Measurements from ENCODE around the gene SPG11. TPM values are rescaled to one million over a fixed set of nuclear protein-coding genes. Genes with fewer than 3 reads are reported as not detected.
"Not testable (repeated sequence)": the region's sequence is repeated elsewhere in the genome, so short reads cannot be mapped to it uniquely, and the experiment has no call there.

Gene SPG11
- polyA plus RNA-seq, 2 donors = 23.5 to 29.4 TPM

DNA sequence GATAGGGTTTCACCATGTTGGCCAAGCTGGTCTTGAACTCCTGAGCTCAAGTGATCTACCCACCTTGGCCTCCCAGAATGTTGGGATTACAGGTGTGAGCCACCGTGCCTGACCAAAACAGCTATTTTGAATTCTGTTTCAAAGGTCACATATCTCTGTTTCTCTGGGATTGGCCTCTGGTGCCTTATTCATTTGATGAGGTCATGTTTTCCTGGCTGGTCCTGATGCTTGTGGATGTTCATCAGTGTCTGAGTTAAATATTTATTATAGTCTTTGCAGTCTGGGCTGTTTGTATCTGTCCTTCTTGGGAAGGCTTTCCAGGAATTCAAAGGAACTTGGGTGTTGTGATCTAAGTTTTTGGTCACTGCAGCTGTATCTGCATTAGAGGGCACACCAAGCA is 42.5 kb upstream of the SPG11 start:
- Histone ChIP-seq H3K27me3 (ENCODE audit: control insufficient read depth in 1 of 2, insufficient read depth in 2 of 2, low read length in 2 of 2) (no peaks in the 10 kb centered on the region), H3K4me1 (ENCODE audit: control insufficient read depth in 2 of 2, insufficient read depth in 2 of 2, low read length in 1 of 2) (peaks cover 0 to 5% of the 10 kb centered on the region in 2 donors), H3K4me3 (ENCODE audit: low read depth in 1 of 2, low read length in 2 of 2) (no peak overlapping the region), H3K9me3 (ENCODE audit: control insufficient read depth in 2 of 2, insufficient read depth in 1 of 2, low read depth in 1 of 2, low read length in 1 of 2) (no peaks in the 10 kb centered on the region), H3K27ac (ENCODE audit: low read depth in 2 of 2, low read length in 1 of 2) (no peak overlapping the region), H3K36me3 (ENCODE audit: control insufficient read depth in 2 of 2, insufficient read depth in 2 of 2, low read length in 1 of 2) (no peaks in the 10 kb centered on the region)
- 71 to 86% methylated on average over 1 of the region's 1 CpG for WGBS, 2 donors

GRCh38 chr15:44700676-44701075 is 37.2 kb upstream of the SPG11 start:
- not testable (repeated sequence) for H3K4me3 ChIP-seq (ENCODE audit: low read depth in 1 of 2, low read length in 2 of 2); H3K9me3 ChIP-seq (ENCODE audit: control insufficient read depth in 2 of 2, insufficient read depth in 1 of 2, low read depth in 1 of 2, low read length in 1 of 2); H3K27me3 ChIP-seq (ENCODE audit: control insufficient read depth in 1 of 2, insufficient read depth in 2 of 2, low read length in 2 of 2); H3K27ac ChIP-seq (ENCODE audit: low read depth in 2 of 2, low read length in 1 of 2); H3K4me1 ChIP-seq (ENCODE audit: control insufficient read depth in 2 of 2, insufficient read depth in 2 of 2, low read length in 1 of 2); H3K36me3 ChIP-seq (ENCODE audit: control insufficient read depth in 2 of 2, insufficient read depth in 2 of 2, low read length in 1 of 2)

DNA sequence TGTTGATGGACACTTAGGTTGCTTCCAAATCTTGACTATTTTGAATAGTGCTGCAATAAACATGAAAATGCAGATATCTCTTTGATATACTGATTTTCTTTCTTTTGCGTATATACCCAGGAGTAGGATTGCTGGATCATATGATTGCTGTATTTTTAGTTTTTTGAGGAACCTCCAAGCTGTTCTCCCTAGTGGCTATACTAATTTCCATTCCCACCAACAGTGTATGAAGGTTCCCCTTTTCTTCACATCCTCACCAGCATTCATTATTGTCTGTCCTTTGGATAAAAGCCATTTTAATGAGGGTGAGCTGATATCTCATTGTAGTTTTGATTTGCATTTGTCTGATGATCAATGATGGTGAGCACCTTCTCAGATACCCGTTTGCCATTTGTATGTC is 35.2 kb upstream of the SPG11 start:
- Histone ChIP-seq H3K4me1 (ENCODE audit: control insufficient read depth in 2 of 2, insufficient read depth in 2 of 2, low read length in 1 of 2) (no peaks in the 10 kb centered on the region), H3K4me3 (ENCODE audit: low read depth in 1 of 2, low read length in 2 of 2) (no peak overlapping the region), H3K27me3 (ENCODE audit: control insufficient read depth in 1 of 2, insufficient read depth in 2 of 2, low read length in 2 of 2) (no peaks in the 10 kb centered on the region), H3K27ac (ENCODE audit: low read depth in 2 of 2, low read length in 1 of 2) (no peak overlapping the region), H3K9me3 (ENCODE audit: control insufficient read depth in 2 of 2, insufficient read depth in 1 of 2, low read depth in 1 of 2, low read length in 1 of 2) (no peaks in the 10 kb centered on the region), H3K36me3 (ENCODE audit: control insufficient read depth in 2 of 2, insufficient read depth in 2 of 2, low read length in 1 of 2) (no peaks in the 10 kb centered on the region)
- 84 to 88% methylated on average over 2 of the region's 2 CpGs for WGBS, 2 donors

DNA sequence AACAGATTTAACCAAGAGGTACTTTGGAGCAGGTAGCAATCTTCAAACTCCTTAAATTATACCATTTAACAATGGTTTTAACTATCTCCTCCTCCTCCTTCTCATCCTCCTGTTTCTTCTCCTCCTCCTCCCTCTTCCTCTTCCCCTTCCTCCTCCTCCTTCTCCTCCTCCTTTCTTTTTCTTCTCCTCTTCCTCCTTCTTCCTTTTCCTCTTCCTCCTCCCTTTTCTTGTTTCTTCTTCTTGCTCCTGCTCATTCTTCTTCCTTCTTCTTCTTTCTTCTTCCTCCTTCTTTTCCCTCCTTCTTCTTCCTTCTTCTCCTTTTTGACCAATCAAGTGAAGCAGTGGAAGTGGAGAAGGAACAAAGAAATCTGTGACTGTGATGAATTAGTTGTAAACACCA is 33.6 kb upstream of the SPG11 start:
- no peak overlapping the region for H3K27ac ChIP-seq (ENCODE audit: low read depth in 2 of 2, low read length in 1 of 2)
- no peak overlapping the region for H3K4me3 ChIP-seq (ENCODE audit: low read depth in 1 of 2, low read length in 2 of 2)
- H3K36me3 ChIP-seq (ENCODE audit: control insufficient read depth in 2 of 2, insufficient read depth in 2 of 2, low read length in 1 of 2) = no peaks in the 10 kb centered on the region
- H3K9me3 ChIP-seq (ENCODE audit: control insufficient read depth in 2 of 2, insufficient read depth in 1 of 2, low read depth in 1 of 2, low read length in 1 of 2) = no peaks in the 10 kb centered on the region
- no peaks in the 10 kb centered on the region for H3K27me3 ChIP-seq (ENCODE audit: control insufficient read depth in 1 of 2, insufficient read depth in 2 of 2, low read length in 2 of 2)
- H3K4me1 ChIP-seq (ENCODE audit: control insufficient read depth in 2 of 2, insufficient read depth in 2 of 2, low read length in 1 of 2) = no peaks in the 10 kb centered on the region

GRCh38 chr15:44695294-44695693 is 31.8 kb upstream of the SPG11 start:
- no peak overlapping the region for H3K27ac ChIP-seq (ENCODE audit: low read depth in 2 of 2, low read length in 1 of 2)
- H3K9me3 ChIP-seq (ENCODE audit: control insufficient read depth in 2 of 2, insufficient read depth in 1 of 2, low read depth in 1 of 2, low read length in 1 of 2) = no peaks in the 10 kb centered on the region
- H3K27me3 ChIP-seq (ENCODE audit: control insufficient read depth in 1 of 2, insufficient read depth in 2 of 2, low read length in 2 of 2) = no peaks in the 10 kb centered on the region
- H3K4me3 ChIP-seq (ENCODE audit: low read depth in 1 of 2, low read length in 2 of 2) = no peak overlapping the region
- H3K36me3 ChIP-seq (ENCODE audit: control insufficient read depth in 2 of 2, insufficient read depth in 2 of 2, low read length in 1 of 2) = no peaks in the 10 kb centered on the region
- WGBS, 2 donors = 68 to 73% methylated on average over 3 of the region's 3 CpGs
- no peaks in the 10 kb centered on the region for H3K4me1 ChIP-seq (ENCODE audit: control insufficient read depth in 2 of 2, insufficient read depth in 2 of 2, low read length in 1 of 2)

- H3K27ac ChIP-seq (ENCODE audit: low read depth in 2 of 2, low read length in 1 of 2) = no peak overlapping the region
- H3K36me3 ChIP-seq (ENCODE audit: control insufficient read depth in 2 of 2, insufficient read depth in 2 of 2, low read length in 1 of 2) = no peaks in the 10 kb centered on the region
- no peaks in the 10 kb centered on the region for H3K27me3 ChIP-seq (ENCODE audit: control insufficient read depth in 1 of 2, insufficient read depth in 2 of 2, low read length in 2 of 2)
- no peaks in the 10 kb centered on the region for H3K9me3 ChIP-seq (ENCODE audit: control insufficient read depth in 2 of 2, insufficient read depth in 1 of 2, low read depth in 1 of 2, low read length in 1 of 2)
- H3K4me1 ChIP-seq (ENCODE audit: control insufficient read depth in 2 of 2, insufficient read depth in 2 of 2, low read length in 1 of 2) = no peaks in the 10 kb centered on the region
- WGBS, 2 donors = 89 to 90% methylated on average over 4 of the region's 4 CpGs
- H3K4me3 ChIP-seq (ENCODE audit: low read depth in 1 of 2, low read length in 2 of 2) = no peak overlapping the region
Observed at GRCh38 chr15:44694416-44694815, 31.0 kb upstream of the SPG11 start.

DNA sequence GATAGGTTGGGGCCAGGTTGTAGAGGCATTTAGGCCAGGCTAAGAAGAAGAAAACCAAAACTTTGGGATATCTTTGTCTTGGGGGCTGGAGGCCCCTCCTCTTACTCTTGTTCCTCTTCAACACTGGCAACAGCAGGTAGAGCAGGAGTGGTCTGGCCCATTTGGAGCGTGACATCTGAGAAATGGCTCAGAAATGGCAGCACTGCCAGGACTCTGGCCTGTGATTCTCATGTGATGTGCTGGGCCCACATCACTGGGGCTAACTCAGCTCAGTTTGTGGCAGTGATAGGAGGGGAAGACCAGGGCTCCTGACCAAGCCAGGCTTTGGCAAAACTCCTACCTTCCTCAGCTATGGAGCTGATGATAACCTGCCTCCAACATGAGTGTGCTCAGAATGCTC is 29.2 kb upstream of the SPG11 start:
- H3K36me3 ChIP-seq (ENCODE audit: control insufficient read depth in 2 of 2, insufficient read depth in 2 of 2, low read length in 1 of 2) = no peaks in the 10 kb centered on the region
- no peaks in the 10 kb centered on the region for H3K27me3 ChIP-seq (ENCODE audit: control insufficient read depth in 1 of 2, insufficient read depth in 2 of 2, low read length in 2 of 2)
- H3K9me3 ChIP-seq (ENCODE audit: control insufficient read depth in 2 of 2, insufficient read depth in 1 of 2, low read depth in 1 of 2, low read length in 1 of 2) = no peaks in the 10 kb centered on the region
- H3K4me3 ChIP-seq (ENCODE audit: low read depth in 1 of 2, low read length in 2 of 2) = no peak overlapping the region
- WGBS, 2 donors = 96 to 100% methylated on average over 1 of the region's 1 CpG
- no peaks in the 10 kb centered on the region for H3K4me1 ChIP-seq (ENCODE audit: control insufficient read depth in 2 of 2, insufficient read depth in 2 of 2, low read length in 1 of 2)
- no peak overlapping the region for H3K27ac ChIP-seq (ENCODE audit: low read depth in 2 of 2, low read length in 1 of 2)

DNA sequence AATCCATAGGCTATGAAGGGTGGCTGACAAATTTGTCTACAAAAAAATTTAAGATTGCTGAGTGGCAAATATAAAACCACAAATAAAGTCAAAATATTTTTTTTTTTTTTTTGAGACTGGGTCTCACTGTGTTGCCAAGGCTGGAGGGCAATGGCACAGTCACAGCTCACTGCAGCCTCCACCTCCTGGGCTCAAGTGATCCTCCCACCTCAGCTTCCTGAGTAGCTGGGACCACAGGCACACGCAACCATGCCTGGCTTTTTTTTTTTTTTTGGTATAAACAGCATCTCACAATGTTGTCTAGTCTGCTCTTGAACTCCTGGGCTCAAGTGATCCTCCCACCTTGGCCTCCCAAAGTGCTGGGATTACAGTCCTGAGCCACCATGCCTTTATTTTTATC is 26.8 kb upstream of the SPG11 start:
- 50% methylated on average over 1 of the region's 1 CpG for WGBS, 2 donors
- H3K36me3 ChIP-seq (ENCODE audit: control insufficient read depth in 2 of 2, insufficient read depth in 2 of 2, low read length in 1 of 2); H3K4me3 ChIP-seq (ENCODE audit: low read depth in 1 of 2, low read length in 2 of 2); H3K27me3 ChIP-seq (ENCODE audit: control insufficient read depth in 1 of 2, insufficient read depth in 2 of 2, low read length in 2 of 2); H3K27ac ChIP-seq (ENCODE audit: low read depth in 2 of 2, low read length in 1 of 2); H3K4me1 ChIP-seq (ENCODE audit: control insufficient read depth in 2 of 2, insufficient read depth in 2 of 2, low read length in 1 of 2); H3K9me3 ChIP-seq (ENCODE audit: control insufficient read depth in 2 of 2, insufficient read depth in 1 of 2, low read depth in 1 of 2, low read length in 1 of 2): not testable (repeated sequence)

- WGBS, 2 donors = 81 to 82% methylated on average over 2 of the region's 2 CpGs
- H3K27me3 ChIP-seq (ENCODE audit: control insufficient read depth in 1 of 2, insufficient read depth in 2 of 2, low read length in 2 of 2); H3K9me3 ChIP-seq (ENCODE audit: control insufficient read depth in 2 of 2, insufficient read depth in 1 of 2, low read depth in 1 of 2, low read length in 1 of 2); H3K4me3 ChIP-seq (ENCODE audit: low read depth in 1 of 2, low read length in 2 of 2); H3K4me1 ChIP-seq (ENCODE audit: control insufficient read depth in 2 of 2, insufficient read depth in 2 of 2, low read length in 1 of 2); H3K36me3 ChIP-seq (ENCODE audit: control insufficient read depth in 2 of 2, insufficient read depth in 2 of 2, low read length in 1 of 2); H3K27ac ChIP-seq (ENCODE audit: low read depth in 2 of 2, low read length in 1 of 2): not testable (repeated sequence)
Observed at GRCh38 chr15:44689318-44689717, 25.9 kb upstream of the SPG11 start.

DNA sequence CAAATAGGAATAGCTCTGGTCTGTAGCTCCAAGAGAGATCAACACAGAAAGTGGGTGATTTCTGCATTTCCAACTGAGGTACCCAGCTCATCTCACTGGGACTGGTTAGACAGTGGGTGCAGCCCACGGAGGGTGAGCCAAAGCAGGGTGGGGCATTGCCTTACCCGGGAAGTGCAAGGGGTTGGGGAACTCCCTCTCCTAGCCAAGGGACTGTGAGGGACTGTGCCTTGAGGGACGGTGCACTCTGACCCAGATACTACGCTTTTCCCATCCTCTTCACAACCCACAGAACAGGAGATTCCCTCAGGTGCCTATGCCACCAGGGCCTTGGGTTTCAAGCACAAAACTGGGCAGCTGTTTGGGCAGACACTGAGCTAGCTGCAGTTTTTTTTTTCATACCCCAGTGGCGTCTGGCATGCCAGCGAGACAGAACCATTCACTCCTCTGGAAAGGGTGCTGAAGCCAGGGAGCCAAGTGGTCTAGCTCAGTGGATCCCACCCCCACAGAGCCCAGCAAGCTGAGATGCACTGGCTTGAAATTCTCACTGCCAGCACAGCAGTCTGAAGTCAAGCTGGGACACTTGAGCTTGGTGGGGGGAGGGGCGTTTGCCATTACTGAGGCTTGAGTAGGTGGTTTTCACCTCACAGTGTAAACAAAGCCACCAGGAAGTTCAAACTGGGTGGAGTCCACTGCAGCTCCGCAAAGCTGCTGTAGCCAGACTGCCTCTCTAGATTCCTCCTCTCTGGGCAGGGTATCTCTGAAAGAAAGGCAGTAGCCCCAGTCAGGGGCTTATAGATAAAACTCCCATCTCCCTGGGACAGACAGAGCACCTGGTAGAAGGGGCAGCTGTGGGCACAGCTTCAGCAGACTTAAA is 19.6 kb upstream of the SPG11 start:
- H3K27ac ChIP-seq (ENCODE audit: low read depth in 2 of 2, low read length in 1 of 2); H3K36me3 ChIP-seq (ENCODE audit: control insufficient read depth in 2 of 2, insufficient read depth in 2 of 2, low read length in 1 of 2); H3K4me3 ChIP-seq (ENCODE audit: low read depth in 1 of 2, low read length in 2 of 2); H3K27me3 ChIP-seq (ENCODE audit: control insufficient read depth in 1 of 2, insufficient read depth in 2 of 2, low read length in 2 of 2); H3K9me3 ChIP-seq (ENCODE audit: control insufficient read depth in 2 of 2, insufficient read depth in 1 of 2, low read depth in 1 of 2, low read length in 1 of 2); H3K4me1 ChIP-seq (ENCODE audit: control insufficient read depth in 2 of 2, insufficient read depth in 2 of 2, low read length in 1 of 2): not testable (repeated sequence)
- 27 to 30% methylated on average over 8 of the region's 8 CpGs for WGBS, 2 donors
